Fibroblast of lung (primary cell): ENCODE data around the gene HIPK1. TPM values are rescaled to one million over a fixed set of nuclear protein-coding genes. Genes with fewer than 3 reads are reported as not detected.
A peak's percentile ranks its signal among the peaks of the same experiment; 100 is the strongest.

Source experiments
- DNase-seq, 2 donors: peaks; one replicate each; pipeline versions ENCODE4 v3.0.0 to v3.0.0-alpha.2; 2010; ENCODE audit warnings: low read depth in 2 of 2
- H2AFZ ChIP-seq: 2 replicates; pipeline ENCODE4 v1.5.1; 2012; ENCODE audit warnings: low read length, control low read depth, inconsistent platforms
- H3K27ac ChIP-seq: 2 replicates; pipeline ENCODE4 v1.5.1; 2011; ENCODE audit warnings: low read length, control low read depth; ENCODE audit not compliant: insufficient read depth
- H3K27me3 ChIP-seq: 2 replicates; pipeline ENCODE4 v1.5.1; 2011; ENCODE audit warnings: mild to moderate bottlenecking, low read length; ENCODE audit not compliant: control insufficient read depth, insufficient read depth
- H3K36me3 ChIP-seq: 2 replicates; pipeline ENCODE4 v1.5.1; 2011; ENCODE audit warnings: low read length; ENCODE audit not compliant: control insufficient read depth, insufficient read depth
- H3K4me1 ChIP-seq: 2 replicates; pipeline ENCODE4 v1.5.1; 2011; ENCODE audit warnings: low read length; ENCODE audit not compliant: control insufficient read depth, insufficient read depth; ENCODE audit errors: extremely low read depth
- H3K4me2 ChIP-seq: 2 replicates; pipeline ENCODE4 v1.5.1; 2011; ENCODE audit warnings: low read length, control low read depth; ENCODE audit not compliant: insufficient read depth; ENCODE audit errors: extremely low read depth
- H3K4me3 ChIP-seq, 4 experiments: fragments of 200-600 bp in 1 of 4; sonication (generic) in 1 of 4; replicated peaks in 1 of 4; 2 replicates each; pipeline ENCODE4 v1.5.1; 2011 to 2016; ENCODE audit warnings: low read length in 4 of 4, low read depth in 3 of 4, mild to moderate bottlenecking in 3 of 4, control low read depth in 2 of 4, inconsistent platforms in 1 of 4, mixed read lengths in 1 of 4; ENCODE audit not compliant: insufficient read depth in 1 of 4; ENCODE audit errors: control extremely low read depth in 1 of 4
- H3K79me2 ChIP-seq: 2 replicates; pipeline ENCODE4 v1.5.1; 2012; ENCODE audit warnings: mild to moderate bottlenecking, low read length, inconsistent platforms; ENCODE audit not compliant: control insufficient read depth, insufficient read depth
- H3K9ac ChIP-seq: 2 replicates; pipeline ENCODE4 v1.5.1; 2011; ENCODE audit warnings: mild to moderate bottlenecking, low read length, control low read depth; ENCODE audit not compliant: insufficient read depth
- H3K9me3 ChIP-seq: 2 replicates; pipeline ENCODE4 v1.5.1; 2012; ENCODE audit warnings: low read depth, low read length; ENCODE audit not compliant: control insufficient read depth, insufficient read depth
- H4K20me1 ChIP-seq: 2 replicates; pipeline ENCODE4 v1.5.1; 2011; ENCODE audit warnings: low read length; ENCODE audit not compliant: control insufficient read depth, insufficient read depth; ENCODE audit errors: extremely low read depth
- CTCF ChIP-seq, 2 donors: IDR thresholded peaks in 1 of 2; conservative IDR thresholded peaks in 1 of 2; 1 replicate in 1 of 2; 2 replicates in 1 of 2; pipeline ENCODE4 v1.5.1; 2011 to 2012; ENCODE audit warnings: low read length in 2 of 2, control low read depth in 1 of 2, inconsistent platforms in 1 of 2, low read depth in 1 of 2, mild to moderate bottlenecking in 1 of 2
- EZH2 ChIP-seq: IDR thresholded peaks from 2 replicates; pipeline ENCODE4 v1.5.1; 2012; ENCODE audit warnings: low read length, control low read depth, mild to moderate bottlenecking; ENCODE audit errors: missing control alignments
- polyA minus RNA-seq: library from RNA; depleted of rRNA, polyadenylated mRNA; stranded (reverse); fragments of >200 nt; gene quantifications from 2 replicates; pipeline ENCODE4 v1.2.3, GENCODE V29; 2011; ENCODE audit warnings: low replicate concordance
- polyA plus RNA-seq, 2 donors: library from polyadenylated mRNA; depleted of rRNA in 1 of 2; stranded (reverse) in 1 of 2; unstranded in 1 of 2; fragments of >200 nt; gene quantifications; 2 replicates each; pipeline ENCODE4 v1.2.1, GENCODE V29; 2011 to 2012; ENCODE audit warnings: missing spikeins in 1 of 2
- total RNA-seq: library from RNA; depleted of rRNA; stranded (reverse); fragments of >200 nt; gene quantifications from 2 replicates; pipeline ENCODE4 v1.2.1, GENCODE V29; 2014

Gene HIPK1
- total RNA-seq = 18.2 and 19.8 TPM in 2 replicates
- polyA plus RNA-seq = 24.5 and 28.5 TPM in 2 replicates
- 10.8 and 13.3 TPM in 2 replicates for polyA plus RNA-seq (2012)
- 68.9 and 78.5 TPM in 2 replicates for polyA minus RNA-seq

GRCh38 chr1:113928941-113929749 is at the start of gene HIPK1:
Gene HIPK1 (plus strand): TSS chr1:113929324.
- Histone ChIP-seq H3K36me3 (no peaks in the 10 kb centered on the region), H3K9ac (peak within 1 kb of the TSS; percentile 97), H3K4me2 (peak within 1 kb of the TSS; percentile 96), H3K79me2 (peaks cover 43% of the 10 kb centered on the region), H2AFZ (peak within 1 kb of the TSS; percentile 99), H4K20me1 (no peaks in the 10 kb centered on the region), H3K27ac (peak within 1 kb of the TSS; percentile 98), H3K9me3 (no peaks in the 10 kb centered on the region), H3K27me3 (no peaks in the 10 kb centered on the region), H3K4me3 (peak within 1 kb of the TSS; percentile 81 to 99 (median 96)), H3K4me1 (peaks cover 2% of the 10 kb centered on the region)
- no peak for TF ChIP-seq CTCF (conservative IDR thresholded peaks at IDR 0.05 in 1 of 2, IDR thresholded peaks at IDR 0.05 in 1 of 2; ENCODE audit: low read depth in 1 of 2, low read length in 2 of 2)
- no peak for TF ChIP-seq EZH2
- DNase-seq = peak; percentile 82 to 89

- Histone ChIP-seq H4K20me1 (no peaks in the 10 kb centered on the region), H3K4me2 (no peak overlapping the region), H3K79me2 (no peaks in the 10 kb centered on the region)
These were observed 49.4 kb upstream of the HIPK1 start for GRCh38 chr1:113879739-113880038.

GRCh38 chr1:113881661-113882060 is 47.5 kb upstream of the HIPK1 start:
- Histone ChIP-seq H3K79me2 (no peaks in the 10 kb centered on the region), H3K36me3 (no peaks in the 10 kb centered on the region), H3K27ac (no peak overlapping the region), H3K4me2 (no peak overlapping the region), H3K4me3 (no peak overlapping the region), H3K27me3 (no peaks in the 10 kb centered on the region), H3K9me3 (no peaks in the 10 kb centered on the region), H3K4me1 (no peaks in the 10 kb centered on the region), H3K9ac (no peak overlapping the region), H2AFZ (no peak overlapping the region), H4K20me1 (no peaks in the 10 kb centered on the region)
- no peak for DNase-seq
- TF ChIP-seq CTCF (conservative IDR thresholded peaks at IDR 0.05 in 1 of 2, IDR thresholded peaks at IDR 0.05 in 1 of 2; ENCODE audit: low read depth in 1 of 2, low read length in 2 of 2) = no peak
- no peak for TF ChIP-seq EZH2

More at GRCh38 chr1:113879739-113880038, 49.4 kb upstream of the HIPK1 start:
- Histone ChIP-seq H3K27ac (no peak overlapping the region), H3K9ac (no peak overlapping the region), H2AFZ (no peak overlapping the region), H3K4me3 (no peak overlapping the region), H3K9me3 (no peaks in the 10 kb centered on the region), H3K27me3 (no peaks in the 10 kb centered on the region), H3K36me3 (no peaks in the 10 kb centered on the region), H3K4me1 (no peaks in the 10 kb centered on the region)
- TF ChIP-seq CTCF (conservative IDR thresholded peaks at IDR 0.05 in 1 of 2, IDR thresholded peaks at IDR 0.05 in 1 of 2; ENCODE audit: low read depth in 1 of 2, low read length in 2 of 2) = no peak
- no peak for TF ChIP-seq EZH2
- no peak for DNase-seq
